HG03025 (cell line): Measurements from ENCODE around the gene RNASET2.

Source experiments
- ATAC-seq: cut with Tn5 transposase; IDR thresholded peaks from one replicate; pipeline ENCODE4 v1.9.1; 2021; ENCODE audit warnings: mild to moderate bottlenecking, moderate library complexity; ENCODE audit not compliant: unreplicated experiment, low FRiP score

The RNASET2 gene

DNA sequence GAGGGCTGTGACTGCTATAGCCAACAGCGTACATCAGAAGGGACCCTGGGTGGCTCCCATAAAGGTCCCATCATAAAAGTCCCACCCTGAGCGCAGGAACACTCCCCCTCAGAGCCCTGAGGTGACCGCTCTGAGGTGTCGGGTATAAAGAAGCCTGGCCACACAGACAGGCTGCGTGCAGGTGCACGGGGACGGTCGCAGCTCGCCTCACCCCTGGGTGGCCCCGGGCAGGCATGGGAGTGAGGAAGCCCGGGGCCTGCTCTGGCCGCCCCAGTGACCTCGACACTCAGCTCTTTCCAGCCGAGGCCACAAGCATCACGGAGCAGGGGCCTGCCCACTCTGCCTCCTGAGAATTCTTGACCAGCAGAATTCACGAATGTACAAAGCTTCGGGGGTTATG lies 14.4 kb upstream of the RNASET2 start:
- ATAC-seq = no peak

DNA sequence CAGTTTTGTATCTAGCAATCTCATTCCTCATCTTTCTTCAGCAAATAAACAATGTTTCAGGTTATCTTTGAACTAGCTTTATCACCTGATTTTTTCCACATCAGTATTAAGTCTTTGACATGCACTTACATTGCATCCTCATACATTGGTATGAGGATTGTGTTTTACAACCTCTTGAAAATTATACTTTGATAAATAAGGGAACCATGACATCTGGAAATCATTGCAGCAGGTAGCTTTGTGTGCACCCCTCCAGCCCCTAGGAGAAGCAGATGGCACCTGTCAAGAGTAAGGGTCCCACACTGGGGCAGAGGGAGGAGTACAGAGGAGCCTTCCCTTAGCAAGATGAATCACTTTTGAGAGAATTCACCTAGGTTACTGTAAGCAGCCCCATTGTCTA lies 13.7 kb upstream of the RNASET2 start:
- ATAC-seq = no peak

DNA sequence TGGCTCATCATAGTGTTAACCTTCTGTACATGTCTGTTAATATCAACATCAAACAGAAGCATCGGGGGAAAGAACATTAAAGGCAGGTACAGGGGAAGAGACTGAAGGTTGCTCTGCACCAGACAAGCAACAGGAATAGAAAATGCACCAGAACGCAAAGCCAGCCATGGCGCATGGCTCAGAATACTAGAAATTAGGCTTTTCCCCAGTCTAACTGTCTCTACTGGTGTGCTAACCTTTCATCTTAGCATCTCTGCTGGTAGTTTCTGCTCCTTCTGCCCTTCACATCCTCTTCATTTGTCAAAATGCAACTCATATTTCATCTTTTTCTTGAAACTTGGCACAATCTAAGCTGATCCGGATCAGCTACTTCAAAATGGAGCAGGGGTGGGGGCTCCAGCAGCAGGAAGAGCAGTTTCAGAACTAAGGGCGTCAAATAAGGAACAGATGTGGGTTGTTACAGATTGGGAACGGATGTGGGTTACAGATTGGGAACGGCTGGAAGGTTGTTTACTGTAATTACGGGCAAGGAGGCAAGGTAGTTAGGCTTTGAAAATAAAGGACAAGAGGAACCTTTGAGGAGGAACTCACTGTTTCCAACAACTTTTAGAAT lies 13.1 kb upstream of the RNASET2 start:
- ATAC-seq = no peak

DNA sequence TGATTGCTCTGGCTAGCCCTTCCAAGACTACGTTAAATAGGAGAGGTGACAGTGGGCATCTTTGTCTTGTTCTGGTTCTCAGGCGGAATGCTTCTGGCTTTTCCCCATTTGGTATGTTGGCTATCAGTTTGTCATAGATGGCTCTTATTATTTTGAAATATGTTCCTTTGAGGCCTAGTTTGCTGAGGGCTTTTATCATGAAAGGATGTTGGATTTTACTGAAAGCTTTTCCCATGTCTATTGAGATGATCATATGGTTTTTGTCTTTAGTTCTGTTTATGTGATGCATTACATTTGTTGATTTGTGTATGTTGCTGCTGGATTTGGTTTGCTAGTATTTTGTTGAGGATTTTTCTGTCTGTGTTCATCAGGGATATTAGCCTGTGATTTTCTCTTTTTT lies 9.9 kb upstream of the RNASET2 start:
- no peak for ATAC-seq

DNA sequence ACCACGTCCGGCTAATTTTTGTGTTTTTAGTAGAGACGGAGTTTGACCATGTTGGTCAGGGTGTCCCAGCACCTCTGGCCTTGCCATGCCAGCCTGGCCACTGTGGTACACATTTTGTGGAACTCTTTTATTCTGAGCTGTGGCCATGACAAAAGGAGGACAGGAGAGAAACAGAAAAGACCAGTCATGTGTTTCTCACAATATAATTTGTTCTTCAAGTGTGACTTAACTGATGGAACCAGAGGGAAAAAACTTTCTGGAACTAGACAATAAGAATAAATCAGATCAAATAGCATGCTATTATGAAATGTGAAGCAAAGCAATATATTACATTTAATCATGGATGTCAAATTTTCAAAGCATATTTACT lies 4.2 kb upstream of the RNASET2 start:
- ATAC-seq = no peak

DNA sequence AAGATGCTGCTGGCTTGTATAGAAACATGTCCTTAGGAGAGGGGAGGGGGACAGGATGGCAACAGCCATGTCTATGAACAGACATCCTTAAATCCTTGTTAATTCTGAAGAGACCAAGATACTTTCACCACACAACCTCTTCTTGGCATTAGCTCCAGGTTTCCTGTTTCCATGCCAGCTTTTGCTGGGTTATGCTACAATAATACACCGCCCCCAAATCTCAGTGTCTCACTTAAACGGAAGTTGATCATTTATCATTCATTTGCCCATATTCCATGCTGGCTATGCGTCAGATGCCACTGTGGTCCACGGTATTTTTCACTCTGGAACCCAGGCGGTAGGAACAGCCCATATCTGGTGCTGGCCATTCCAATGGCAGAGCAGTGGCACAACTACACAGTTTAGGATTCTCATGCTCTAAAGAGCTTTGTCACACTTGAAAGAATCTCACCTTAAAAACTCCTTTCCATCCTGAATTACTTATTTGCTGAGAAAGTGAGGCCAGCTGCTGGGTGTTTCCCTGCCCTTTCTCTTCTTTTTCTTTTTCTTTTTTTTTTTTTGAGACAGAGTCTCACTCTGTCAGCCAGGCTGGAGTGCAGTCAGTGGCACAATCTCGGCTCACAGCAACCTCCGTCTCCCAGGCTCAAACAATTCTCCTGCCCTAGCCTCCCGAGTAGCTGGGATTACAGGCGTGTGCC lies 3.7 kb upstream of the RNASET2 start:
- ATAC-seq = no peak

DNA sequence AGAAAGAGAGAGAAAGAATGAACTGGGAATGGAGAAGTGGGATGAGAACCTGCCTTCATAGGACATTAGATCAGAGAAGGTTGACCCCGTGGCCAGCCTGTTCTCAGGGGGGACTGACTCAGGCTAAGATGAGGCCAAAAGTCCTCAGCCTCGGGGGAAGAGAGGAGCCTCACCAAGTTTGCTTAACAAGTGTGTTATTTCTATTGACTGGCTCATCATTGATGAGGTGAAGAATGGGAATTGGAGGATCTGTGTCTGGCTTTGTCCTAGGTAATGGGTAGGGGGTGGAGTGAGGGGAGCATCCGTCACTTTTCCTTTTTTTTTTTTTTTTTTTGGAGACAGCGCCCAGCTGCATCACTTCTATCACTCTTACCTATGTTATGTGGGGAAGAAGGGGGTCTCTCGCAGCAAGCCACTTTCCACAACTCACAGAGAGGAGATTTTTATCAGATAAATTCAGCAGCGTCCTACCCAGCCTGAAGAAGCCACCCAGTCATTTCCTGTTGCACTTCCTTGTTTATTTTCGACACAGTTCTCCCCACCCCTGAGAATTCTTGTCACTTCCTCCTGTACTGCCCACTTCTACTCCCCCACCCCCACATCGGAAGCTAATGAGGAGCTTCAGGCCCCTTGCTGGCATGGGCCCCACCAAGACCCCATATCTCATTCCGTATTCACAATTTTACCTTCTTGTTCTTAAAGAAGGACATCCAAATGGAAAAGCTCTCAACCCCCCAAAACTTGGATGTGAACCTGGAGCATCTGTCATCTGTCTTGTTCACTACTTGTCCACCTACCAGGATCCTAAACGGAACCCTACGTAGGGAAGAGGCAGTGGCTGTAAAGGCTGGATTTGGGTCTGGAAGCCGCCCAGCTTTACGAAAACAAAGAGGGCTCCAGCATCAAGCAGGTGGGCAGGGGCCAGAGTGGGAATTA lies 2.8 kb upstream of the RNASET2 start:
- ATAC-seq = no peak

DNA sequence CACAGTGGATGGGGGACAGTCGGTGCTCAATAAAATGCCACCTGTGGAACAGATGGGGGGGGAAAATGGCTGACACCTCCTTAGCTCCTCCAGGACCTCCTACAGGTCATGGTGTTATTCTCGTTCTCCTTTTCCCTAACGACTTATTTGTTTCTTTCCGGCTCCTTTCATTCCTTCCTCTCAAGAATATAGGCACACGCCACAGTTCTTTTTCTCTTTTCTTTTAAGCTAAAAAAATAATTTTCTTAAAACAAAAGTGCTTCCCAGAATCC lies 1.4 kb upstream of the RNASET2 start:
- no peak for ATAC-seq

DNA sequence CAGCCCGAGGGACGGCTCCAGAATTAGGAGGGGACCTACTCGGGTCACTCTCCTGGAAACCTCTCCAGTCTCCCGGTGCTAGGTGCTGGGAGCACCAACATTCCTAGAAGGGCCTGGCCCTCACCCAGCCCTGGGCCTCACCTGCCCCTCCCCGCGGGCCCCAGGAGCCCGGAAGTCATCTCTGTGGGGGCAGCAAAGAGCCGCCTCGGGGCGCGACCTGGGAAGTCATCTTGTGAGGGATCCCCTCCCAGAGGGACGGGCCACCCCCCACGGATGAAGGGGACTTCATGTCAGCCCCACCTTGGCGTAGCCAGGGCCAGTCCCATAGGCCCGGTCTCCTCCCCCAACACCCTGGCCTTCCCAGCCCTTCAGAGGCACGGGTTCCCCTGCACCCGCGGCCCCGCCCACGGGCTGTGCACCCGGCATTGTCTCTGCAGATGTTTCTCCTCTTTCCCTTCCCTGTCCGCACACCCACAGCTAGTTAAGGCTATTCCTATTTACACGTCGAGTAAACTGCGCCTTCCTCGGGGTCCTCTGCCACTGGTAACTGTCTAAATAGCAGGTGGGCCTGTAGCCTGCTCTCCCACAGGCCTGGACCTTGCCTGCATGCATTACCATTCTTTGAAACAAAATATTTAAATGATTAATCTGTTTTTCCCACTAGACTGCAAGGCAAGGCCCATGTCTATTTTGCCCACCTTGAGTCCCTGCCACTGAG lies 896 bp upstream of the RNASET2 start:
- peak; percentile 40 for ATAC-seq

DNA sequence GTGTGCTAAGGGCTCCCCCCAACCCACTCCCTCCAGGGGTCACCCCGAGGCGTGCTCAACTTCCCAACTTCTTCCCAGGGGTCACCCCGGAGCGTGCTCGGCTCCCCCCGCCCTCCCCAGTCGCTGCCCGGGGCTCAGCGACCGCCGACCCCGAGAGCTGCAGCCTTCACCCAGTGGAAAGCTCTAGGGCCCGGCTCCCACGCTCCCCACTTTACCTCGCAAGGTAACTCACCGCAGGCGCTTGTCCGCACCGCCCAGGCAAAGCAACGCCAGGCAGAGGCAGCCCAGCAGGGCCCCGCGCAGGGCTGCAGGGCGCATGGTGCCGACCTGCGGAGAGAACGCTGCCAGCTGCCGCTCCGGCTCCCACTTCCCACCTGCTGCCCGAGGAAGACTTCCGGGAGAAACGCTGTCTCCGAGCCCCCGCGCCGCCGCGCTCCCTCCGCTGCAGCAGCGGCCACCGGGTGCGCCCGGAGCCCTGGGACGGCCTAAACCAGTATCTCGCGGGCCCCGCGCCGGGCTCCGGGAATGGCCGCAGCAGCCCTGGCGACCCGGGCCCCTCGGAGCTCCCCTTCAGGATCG lies 396 bp downstream of the RNASET2 start:
- ATAC-seq = peak; percentile 2

DNA sequence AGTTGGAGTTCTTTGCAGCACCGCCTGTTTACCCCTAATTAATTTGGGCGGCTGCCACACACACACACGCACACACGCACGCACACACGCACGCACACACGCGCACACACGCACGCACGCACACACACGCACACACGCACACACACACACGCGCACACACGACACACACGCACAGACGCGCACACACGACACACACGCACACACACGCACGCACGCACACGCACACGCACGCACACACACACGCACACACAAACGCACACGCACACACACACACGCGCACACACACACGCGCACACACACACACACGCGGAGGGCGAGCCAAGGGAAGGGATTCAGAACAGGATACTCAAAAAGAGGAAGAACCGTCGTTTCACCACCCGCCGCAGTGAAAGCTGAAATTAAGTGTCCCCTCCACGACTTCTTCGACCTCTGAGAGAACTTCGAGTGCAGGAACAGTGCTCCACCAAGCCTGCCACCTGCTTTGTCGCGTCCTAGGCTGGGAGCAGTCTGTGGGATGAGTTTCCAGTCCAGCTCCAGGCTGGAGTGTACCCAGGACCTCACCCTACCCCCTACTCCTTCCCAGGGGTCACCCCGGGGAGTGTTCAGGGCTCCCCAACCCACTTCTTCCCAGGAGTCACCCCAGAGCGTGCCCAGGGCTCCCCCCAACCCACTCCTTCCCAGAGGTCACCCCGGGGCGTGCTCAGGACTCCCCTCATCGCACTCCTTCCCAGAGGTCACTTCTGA lies 1.1 kb downstream of the RNASET2 start:
- ATAC-seq = no peak

DNA sequence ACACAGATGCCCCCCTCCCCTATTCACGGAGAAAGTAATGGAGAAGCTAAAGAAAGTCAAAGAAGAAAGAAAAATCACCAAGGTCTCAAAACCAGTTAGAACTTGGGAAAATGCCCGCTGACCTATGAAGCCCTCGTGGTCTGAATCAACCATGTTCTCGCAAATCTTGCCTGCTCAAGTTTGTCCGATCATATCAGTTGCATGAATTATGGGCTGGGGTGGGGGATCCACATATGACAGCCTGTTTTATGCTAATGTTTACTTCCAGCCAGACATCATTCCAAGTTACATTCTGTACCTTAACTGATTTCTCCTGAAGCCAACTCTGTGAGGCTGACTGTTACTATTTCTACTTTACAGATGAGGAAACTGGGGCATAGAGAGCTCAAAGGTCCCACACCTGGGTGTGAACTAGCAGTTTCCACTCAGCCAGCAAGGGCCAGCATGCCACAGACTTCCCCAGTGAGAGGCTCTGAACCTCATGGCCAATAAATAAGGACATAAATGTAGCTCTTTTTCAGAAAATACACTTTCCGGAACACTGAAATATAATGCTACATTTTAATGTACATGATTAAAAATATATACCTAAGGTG lies 2.1 kb downstream of the RNASET2 start:
- ATAC-seq = no peak

DNA sequence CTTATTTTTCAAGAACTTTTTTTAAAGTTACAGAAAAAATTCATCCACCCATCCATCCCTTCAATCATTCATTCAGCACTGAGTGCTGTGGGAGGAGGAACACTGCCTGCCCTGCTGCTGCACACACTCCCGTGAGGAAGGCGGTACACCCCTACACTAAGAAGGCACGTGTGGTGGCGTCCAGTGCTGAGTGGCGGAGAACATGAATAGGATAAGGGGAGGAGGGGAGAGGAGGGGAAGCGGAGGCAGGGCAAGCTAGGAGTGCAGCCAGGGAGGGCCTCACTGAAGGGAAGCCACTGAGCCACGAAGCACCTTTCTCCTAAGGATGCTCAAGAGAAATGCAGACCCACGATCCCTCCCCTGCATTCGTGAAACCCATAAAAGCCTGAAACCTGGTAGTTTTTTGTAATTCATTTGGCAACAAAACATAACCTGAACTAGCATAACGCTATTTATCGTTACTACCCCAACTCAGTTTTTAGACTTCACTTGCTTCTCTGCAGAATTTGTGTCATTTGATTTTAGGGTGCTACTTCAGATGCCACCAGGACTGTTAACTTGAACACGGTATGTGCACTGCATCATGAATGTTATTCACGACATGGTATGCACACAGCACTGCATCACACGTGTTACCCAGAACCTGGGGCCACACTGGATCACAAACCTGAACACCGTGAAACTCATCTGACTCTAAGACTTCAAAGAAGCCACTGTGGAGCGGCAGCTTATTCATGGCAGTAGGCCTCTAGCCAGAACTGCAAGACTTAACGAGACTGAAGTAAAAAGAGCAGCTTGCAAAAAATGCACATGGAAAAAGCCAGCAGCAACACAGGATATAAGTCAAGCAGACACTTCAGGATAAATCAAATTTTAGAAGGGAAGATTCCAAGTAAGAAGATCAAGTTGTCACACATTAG lies 3.5 kb downstream of the RNASET2 start:
- ATAC-seq = no peak

DNA sequence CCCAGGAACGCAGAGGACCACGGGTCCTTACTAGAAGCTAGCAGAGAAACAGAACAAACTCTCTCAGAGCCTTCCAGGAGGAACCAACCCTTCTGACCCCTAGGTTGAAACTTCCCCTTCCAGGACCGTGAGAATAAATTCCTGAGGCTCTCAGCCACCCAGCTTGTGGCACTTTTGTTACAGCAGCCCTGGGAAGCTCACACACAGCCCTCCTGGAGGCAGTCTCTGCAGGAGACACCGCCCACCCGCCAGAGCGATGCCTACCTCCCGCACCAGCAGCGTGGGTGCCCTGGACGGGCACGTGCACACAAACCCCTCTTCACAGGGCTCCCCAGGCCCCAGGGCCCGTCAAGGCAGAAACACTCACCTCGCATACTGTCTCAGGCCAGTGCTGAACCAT lies 4.2 kb downstream of the RNASET2 start:
- ATAC-seq = no peak

DNA sequence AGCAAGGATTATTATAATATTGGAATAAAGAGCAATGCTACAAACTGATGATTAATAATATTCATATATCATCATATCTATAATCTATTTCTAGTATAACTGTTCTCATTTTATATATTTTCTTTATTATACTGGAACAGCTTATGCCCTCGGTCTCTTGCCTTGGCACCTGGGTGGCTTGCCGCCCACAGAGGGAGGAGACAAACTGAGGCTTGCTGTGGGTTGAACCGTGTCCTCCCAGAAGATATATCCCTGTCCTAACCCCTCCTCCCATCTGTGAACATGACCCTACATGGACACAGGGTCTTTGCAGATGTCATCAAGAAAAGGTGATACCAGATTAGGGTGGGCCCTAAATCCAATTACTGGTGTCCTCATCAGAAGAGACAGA lies 4.7 kb downstream of the RNASET2 start:
- no peak for ATAC-seq

DNA sequence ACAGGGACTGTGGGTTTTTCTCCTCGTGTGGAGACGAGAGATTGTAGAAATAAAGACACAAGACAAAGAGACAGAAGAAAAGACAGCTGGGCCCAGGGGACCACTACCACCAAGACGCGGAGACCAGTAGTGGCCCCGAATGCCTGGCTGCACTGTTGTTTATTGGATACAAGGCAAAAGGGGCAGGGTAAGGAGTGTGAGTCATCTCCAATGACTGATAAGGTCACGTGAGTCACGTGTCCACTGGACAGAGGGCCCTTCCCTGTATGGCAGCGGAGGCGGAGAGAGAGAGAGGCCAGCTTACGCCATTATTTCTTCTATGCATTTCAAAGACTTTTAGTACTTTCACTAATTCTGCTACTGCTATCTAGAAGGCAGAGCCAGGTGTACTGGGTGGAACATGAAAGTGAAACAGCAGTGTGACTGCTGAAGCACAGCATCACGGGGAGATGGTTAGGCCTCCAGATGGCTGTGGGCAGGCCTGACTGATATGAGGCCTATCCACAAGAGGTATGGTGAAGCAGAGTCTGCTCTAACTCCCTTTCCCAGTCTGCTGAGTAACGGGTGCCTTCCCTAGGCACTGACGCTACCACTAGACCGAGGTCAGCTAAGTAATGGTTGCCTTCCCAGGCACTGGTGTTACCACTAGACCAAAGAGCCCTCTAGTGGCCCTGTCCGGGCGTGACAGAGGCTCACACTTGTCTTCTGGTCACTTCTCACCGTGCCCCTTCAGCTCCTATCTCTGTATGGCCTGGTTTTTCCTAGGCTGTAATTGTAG lies 5.3 kb downstream of the RNASET2 start:
- ATAC-seq = peak; percentile 83

DNA sequence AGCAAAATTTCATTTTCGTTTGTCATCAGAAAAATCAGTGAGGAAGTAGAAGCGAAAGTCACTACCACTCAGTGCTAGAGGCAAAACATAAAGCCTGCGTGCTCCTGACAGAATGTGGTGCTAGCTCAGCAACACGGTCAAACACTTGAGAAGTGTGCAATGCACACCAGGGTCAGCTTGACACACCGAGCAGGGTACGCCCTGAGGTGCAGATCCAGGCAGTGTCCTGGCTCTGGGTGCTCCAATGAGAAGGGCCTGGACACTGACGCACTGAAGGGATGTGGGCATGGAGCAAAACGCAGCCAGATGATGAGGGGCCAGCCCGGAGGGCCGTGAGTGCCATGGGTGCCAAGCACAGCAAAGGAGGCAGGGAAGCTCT lies 5.9 kb downstream of the RNASET2 start:
- peak; percentile 36 for ATAC-seq
